Parathyroid adenoma (tissue), 2 donors: Measurements from ENCODE around the gene EIF6.

Experiments
- H2AFZ ChIP-seq: fragments of 300-600 bp; sonication (generic); one replicate; pipeline ENCODE4 v1.7.0; 2017; ENCODE audit warnings: antibody characterized with exemption, mild to moderate bottlenecking
- H3K27ac ChIP-seq: fragments of 300-600 bp; sonication (generic); one replicate; pipeline ENCODE4 v1.7.0; 2017
- H3K27me3 ChIP-seq: fragments of 300-600 bp; sonication (generic); one replicate; pipeline ENCODE4 v1.7.0; 2017; ENCODE audit warnings: low read length; ENCODE audit not compliant: control insufficient read depth, insufficient read depth
- H3K36me3 ChIP-seq: fragments of 300-600 bp; sonication (generic); one replicate; pipeline ENCODE4 v1.7.0; 2017; ENCODE audit warnings: low read length; ENCODE audit not compliant: control insufficient read depth, insufficient read depth
- H3K4me1 ChIP-seq: fragments of 300-600 bp; sonication (generic); one replicate; pipeline ENCODE4 v1.7.0; 2017; ENCODE audit warnings: control low read depth
- H3K4me2 ChIP-seq: fragments of 300-600 bp; sonication (generic); one replicate; pipeline ENCODE4 v1.7.0; 2017; ENCODE audit warnings: low read length
- H3K4me3 ChIP-seq: fragments of 300-600 bp; sonication (generic); one replicate; pipeline ENCODE4 v1.7.0; 2017; ENCODE audit warnings: low read depth, low read length
- H3K79me2 ChIP-seq: fragments of 300-600 bp; sonication (generic); one replicate; pipeline ENCODE4 v1.7.0; 2017; ENCODE audit warnings: control low read depth
- H3K9ac ChIP-seq: fragments of 300-600 bp; sonication (generic); one replicate; pipeline ENCODE4 v1.7.0; 2017; ENCODE audit warnings: mild to moderate bottlenecking
- H3K9me3 ChIP-seq: fragments of 300-600 bp; sonication (generic); one replicate; pipeline ENCODE4 v1.7.0; 2017; ENCODE audit warnings: low read length; ENCODE audit not compliant: control insufficient read depth
- CTCF ChIP-seq: fragments of 300-600 bp; sonication (generic); IDR thresholded peaks from one replicate; pipeline ENCODE4 v1.7.0; 2017; ENCODE audit warnings: antibody characterized with exemption, mild to moderate bottlenecking
- donor health status: primary hyperparathyroidism.

The EIF6 gene

GRCh38 chr20:35270021-35270902, 14.3 kb downstream of the EIF6 start:
- no peaks in the 10 kb centered on the region for H3K36me3 ChIP-seq
- no peak overlapping the region for H3K4me2 ChIP-seq
- H3K27me3 ChIP-seq: no peaks in the 10 kb centered on the region
- no peak overlapping the region for H3K9ac ChIP-seq
- no peaks in the 10 kb centered on the region for H3K9me3 ChIP-seq
- peaks cover 4% of the 10 kb centered on the region for H3K79me2 ChIP-seq
- H2AFZ ChIP-seq: no peak overlapping the region
- H3K4me1 ChIP-seq: peaks cover 3% of the 10 kb centered on the region
- H3K4me3 ChIP-seq: no peak overlapping the region
- H3K27ac ChIP-seq: no peak overlapping the region
- TF ChIP-seq CTCF: no peak

- Histone ChIP-seq H3K4me3 (no peak overlapping the region), H2AFZ (peak overlapping the region; percentile 43), H3K36me3 (no peaks in the 10 kb centered on the region), H3K27ac (peak overlapping the region; percentile 26), H3K4me1 (peaks cover 3% of the 10 kb centered on the region), H3K4me2 (peak overlapping the region; percentile 43), H3K27me3 (no peaks in the 10 kb centered on the region), H3K9ac (no peak overlapping the region), H3K79me2 (peaks cover 4% of the 10 kb centered on the region), H3K9me3 (no peaks in the 10 kb centered on the region)
- TF ChIP-seq CTCF: peak; percentile 80
Observed at GRCh38 chr20:35269055-35269781, 15.4 kb downstream of the EIF6 start.

- Histone ChIP-seq H3K4me2 (no peak overlapping the region), H3K27me3 (no peaks in the 10 kb centered on the region), H3K79me2 (peaks cover 4% of the 10 kb centered on the region), H3K27ac (no peak overlapping the region), H3K36me3 (no peaks in the 10 kb centered on the region), H2AFZ (no peak overlapping the region), H3K9ac (no peak overlapping the region), H3K4me1 (peaks cover 3% of the 10 kb centered on the region), H3K4me3 (no peak overlapping the region), H3K9me3 (no peaks in the 10 kb centered on the region)
- no peak for TF ChIP-seq CTCF
Observed at GRCh38 chr20:35267092-35267491, 17.5 kb downstream of the EIF6 start.

GRCh38 chr20:35264755-35265154, 19.8 kb downstream of the EIF6 start:
- no peak overlapping the region for H3K27ac ChIP-seq
- H3K79me2 ChIP-seq: peaks cover 3% of the 10 kb centered on the region
- H3K9ac ChIP-seq: no peak overlapping the region
- no peak overlapping the region for H3K4me3 ChIP-seq
- TF ChIP-seq CTCF: no peak
- no peak overlapping the region for H3K4me2 ChIP-seq
- no peak overlapping the region for H2AFZ ChIP-seq
- H3K36me3 ChIP-seq: no peaks in the 10 kb centered on the region
- no peaks in the 10 kb centered on the region for H3K9me3 ChIP-seq
- H3K4me1 ChIP-seq: peaks cover 3% of the 10 kb centered on the region
- H3K27me3 ChIP-seq: no peaks in the 10 kb centered on the region
